IPS DF 4.7 (cell line): Measurements from ENCODE around the gene ABR.
"Not testable (repeated sequence)": the region's sequence is repeated elsewhere in the genome, so short reads cannot be mapped to it uniquely, and the experiment has no call there.

Experiments
- DNase-seq: peaks from one replicate; pipeline ENCODE4 v3.0.0-alpha.2; 2013; ENCODE audit warnings: low spot score; ENCODE audit errors: extremely low read depth

The ABR gene

GRCh38 chr17:1050246-1050995, 129.4 kb downstream of the ABR start:
- no peak for DNase-seq

DNA sequence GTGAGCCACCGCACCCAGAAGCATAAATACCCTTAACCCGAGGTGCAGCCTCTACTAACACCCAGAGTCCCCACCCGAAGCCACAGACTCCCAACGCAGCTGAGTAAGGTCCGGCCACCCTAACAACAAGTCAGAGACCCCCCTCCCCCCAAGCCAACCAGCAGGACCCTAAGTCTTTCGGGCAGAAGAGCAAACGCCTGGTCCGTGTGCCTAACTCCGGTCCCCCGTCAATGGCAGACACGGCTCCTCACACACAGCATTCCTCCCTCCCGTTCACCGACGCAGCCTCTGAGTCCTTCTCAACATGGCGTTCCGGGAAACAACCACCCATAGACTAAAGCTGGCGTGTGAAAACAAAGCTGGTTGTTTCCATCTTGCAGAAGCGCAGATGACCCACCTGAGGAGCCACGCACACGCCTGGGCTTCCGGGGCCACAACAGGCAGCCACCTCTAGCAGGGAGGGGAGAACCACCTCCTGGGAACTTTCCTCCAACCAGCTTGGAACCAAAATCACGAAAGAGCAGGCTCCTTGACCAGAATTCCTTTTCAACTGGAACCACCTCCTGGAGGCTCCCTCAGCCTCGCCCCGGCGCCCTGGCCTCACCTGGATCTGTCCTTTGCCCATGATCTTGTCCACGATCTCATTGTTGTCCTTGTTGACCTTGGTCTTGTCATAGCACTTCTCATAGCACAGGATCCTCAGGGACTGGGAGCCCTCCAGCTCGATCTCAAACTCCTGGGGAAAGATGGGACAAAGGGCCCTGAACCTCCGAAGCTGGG, 130.1 kb downstream of the ABR start:
- no peak for DNase-seq

- not testable (repeated sequence) for DNase-seq
Measured at GRCh38 chr17:1048516-1049115, 131.2 kb downstream of the ABR start.

GRCh38 chr17:1047879-1048470, 131.8 kb downstream of the ABR start:
- DNase-seq: no peak

DNA sequence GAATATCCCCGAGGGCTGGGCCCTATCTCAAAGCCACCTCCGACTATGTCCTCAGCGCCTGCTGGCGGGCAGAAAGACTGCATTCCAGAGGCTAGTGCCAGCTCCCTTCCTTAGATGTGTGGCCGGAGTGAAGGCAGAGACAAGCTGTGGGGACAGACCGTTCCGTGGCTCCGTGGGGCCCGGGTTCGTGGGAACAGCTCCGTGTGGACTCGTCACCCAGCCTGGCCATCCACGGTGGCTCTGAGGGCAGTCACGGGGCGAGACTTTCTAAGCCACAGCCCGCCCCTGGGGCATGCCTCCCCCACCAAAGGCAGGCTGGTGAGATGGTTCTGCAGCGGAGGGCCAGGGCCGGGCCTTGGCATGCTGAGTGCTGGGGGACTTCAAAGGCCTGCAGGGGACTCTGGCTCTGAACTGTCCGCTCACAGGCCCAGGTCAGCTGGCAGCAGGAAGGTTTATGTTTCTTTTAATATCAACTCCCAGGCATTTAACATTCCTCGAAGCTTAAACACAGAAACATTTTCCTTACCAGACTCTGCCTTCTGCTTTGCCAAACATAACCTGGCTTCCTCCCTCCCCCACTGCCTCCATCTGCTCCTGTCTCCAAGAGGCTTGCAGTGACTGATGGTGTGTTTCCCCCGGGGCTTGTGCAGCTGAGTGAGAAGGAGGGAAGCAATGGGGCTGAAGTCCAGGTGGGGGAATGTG, 132.5 kb downstream of the ABR start:
- no peak for DNase-seq

GRCh38 chr17:1045456-1045855, 134.3 kb downstream of the ABR start:
- no peak for DNase-seq

DNA sequence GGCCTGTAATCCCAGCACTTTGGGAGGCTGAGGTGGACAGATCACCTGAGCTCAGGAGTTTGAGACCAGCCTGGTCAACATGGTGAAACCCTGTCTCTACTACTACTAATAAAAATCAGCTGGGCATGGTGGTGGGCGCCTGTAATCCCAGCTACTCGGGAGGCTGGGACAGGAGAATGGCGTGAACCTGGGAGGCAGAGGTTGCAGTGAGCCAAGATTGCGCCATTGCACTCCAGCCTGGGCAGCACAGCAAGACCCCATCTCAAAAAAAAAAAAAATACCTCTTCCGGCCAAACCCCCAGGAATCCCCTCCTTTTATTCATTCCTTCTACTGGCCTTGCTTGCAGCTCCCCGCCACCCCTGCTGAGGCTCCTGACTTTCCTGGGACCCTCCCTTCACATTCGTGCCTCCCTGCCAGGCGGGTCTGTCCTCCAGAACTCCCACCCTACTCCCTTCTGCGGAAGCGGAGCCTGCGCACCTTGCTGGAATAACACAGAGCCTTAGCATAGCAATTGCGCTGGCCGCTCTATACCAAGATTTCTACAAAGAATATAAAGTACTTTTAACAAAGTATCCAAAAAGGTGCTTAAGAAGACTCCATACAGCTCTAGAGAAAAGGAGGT, 135.3 kb downstream of the ABR start:
- not testable (repeated sequence) for DNase-seq

- no peak for DNase-seq
Measured at GRCh38 chr17:1043601-1044251, 136.1 kb downstream of the ABR start.

GRCh38 chr17:1042486-1042885, 137.3 kb downstream of the ABR start:
- DNase-seq: no peak

DNA sequence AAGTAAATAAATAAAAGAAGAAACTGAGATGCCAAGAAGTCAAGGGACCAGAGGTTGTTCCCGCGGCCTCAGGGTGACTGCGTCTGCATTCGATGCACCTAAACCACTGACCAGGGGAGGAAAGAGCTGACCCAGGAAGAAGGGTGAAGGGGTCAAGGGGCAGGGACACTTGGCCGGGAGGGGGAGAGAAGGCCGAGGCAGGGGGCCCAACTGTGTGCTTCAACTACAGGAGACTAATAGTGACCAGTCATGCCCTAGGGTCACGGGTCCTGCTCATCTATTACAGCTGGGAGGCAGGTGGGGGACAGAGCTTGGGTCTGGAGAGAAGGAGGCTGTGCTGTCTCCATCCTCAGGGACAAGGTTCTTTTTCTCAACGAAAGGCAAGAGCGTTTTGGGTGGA, 138.0 kb downstream of the ABR start:
- DNase-seq: no peak

GRCh38 chr17:1040216-1040600, 139.6 kb downstream of the ABR start:
- DNase-seq: no peak

DNA sequence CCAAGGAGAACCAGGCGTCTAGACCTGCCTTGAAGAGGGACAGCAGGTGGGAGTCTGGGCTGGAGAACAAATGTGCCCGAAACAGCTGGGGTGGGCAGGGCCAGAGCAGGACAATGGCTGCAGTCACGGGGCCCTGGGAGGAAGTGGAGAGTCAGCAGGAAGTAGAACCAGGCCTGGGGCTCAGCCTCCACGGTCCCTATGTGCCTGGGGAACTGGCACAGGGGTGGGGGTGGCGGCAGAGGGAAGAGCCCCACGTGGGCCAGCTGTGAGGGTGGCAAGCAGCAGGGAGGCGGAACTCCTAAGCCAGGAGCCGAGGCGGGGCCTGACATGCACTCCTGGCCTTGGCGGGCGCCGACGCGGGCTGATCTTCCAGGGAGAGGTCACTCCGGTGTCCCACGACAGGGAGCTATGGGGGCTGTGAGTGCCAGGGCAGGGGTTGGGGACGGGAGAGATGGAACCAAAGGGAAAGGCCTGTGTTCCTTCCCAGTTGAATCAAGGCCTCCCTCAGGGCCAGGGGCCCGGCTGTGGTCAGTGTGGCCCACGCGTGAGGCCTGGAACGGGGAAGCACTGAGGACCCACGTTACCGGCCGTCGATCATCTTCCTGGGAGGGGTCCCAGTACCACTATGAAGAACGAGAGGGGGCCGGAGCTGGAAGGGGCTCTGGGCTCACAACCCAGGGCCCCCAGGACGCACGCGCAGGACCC, 140.1 kb downstream of the ABR start:
- no peak for DNase-seq

DNA sequence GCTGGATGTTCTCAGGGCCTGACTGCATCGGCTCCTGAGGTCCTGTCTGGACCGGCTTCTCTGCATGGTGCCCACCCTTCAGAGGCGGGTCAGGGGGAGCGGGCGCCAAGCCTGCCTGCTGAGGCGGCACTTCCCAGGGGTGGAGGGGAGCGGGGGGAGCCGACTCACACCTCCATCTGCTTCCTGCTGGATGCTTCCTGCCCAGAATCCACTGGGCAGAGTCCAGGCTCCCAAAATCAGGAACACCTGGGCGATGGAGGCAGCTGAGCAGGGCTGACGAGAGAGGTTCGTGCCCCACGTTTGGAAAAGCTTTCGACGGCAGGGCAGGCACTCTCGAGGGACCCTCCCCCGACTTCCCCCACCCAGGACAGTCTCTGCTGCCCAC, 140.7 kb downstream of the ABR start:
- no peak for DNase-seq

- DNase-seq: no peak
Measured at GRCh38 chr17:1038459-1039122, 141.2 kb downstream of the ABR start.

DNA sequence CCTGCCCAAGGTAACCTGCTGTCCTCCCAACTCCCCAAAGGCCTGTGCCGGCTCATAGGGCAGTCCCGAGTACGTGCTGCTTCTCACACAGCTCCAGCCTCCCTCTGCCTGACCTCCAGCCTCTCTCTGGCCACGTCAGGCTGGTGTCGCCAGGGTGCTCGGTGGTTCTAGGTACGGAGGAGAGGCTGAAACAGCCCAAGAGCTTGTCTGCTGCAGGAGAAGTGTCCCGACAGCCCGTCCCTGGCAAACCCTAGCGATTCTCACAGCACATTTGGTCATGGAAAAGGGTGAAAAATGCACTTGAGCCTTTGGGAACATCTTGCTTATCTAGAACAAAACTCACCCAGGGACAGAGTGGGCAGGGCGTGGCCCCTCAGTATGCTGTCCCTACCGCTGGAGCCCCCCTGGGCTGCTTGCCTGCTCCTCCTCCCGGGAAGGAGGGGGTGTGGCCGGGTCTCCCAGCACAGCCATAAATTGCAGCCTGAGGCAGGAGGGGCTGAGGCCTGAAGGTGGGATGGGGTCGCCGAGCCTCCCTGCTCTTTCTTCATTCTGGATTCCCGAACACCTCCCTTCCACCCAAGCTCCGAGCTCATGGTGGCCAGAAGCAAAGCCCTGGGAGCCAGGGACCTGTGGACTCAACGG, 142.4 kb downstream of the ABR start:
- DNase-seq: no peak

DNA sequence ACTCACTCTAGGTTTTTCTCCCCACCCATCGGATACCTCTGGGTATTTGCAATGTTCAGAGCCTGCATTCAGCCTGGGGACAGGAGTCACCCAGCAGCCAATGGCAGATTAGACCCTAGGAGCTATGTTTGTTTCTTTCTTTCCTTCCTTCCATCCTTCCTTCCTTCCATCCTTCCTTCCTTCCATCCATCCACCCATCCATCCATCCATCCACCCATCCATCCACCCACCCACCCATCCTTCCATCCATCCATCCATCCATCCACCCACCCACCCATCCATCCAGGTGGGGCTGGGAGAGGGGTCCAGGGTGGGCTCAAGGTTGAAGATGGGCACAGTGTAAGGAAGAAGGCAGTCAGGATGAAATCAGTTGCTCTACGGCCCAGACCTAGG, 142.9 kb downstream of the ABR start:
- DNase-seq: no peak

- DNase-seq: no peak
Measured at GRCh38 chr17:1036171-1036844, 143.5 kb downstream of the ABR start.

DNA sequence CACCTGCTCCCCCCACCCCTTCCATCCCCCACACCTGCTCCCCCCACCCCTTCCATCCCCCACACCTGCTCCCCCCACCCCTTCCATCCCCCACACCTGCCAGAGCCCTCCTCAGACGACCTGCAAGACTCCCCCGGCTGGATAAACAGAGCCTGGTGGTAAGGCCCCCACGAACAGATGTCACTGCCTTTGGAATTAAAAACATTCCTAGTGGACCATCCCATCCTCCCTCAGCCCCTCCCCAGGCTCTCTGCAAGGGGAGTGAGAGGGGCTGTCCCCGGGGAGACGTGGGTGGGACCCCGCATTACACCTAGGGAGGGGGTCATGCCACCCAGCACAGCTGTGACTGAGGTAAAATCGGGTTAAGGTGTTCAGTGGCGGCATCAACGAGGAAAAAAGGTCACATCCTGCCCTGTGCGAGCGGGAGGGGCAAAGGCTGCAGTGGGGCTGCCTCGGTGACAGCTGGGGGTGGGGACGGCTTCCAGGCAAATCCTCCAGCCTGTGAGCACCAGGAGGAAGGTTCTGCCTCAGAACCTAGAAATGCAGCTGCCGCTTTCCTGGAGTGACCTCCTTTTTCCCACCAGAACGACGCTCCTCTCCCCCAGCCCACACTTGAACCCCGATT, 144.1 kb downstream of the ABR start:
- no peak for DNase-seq
